Suppressor macrophage treated with lipopolysaccharide for 4 hours (primary cell): ENCODE results near the gene FICD.

ENCODE experiments used
- DNase-seq: peaks from one replicate; pipeline ENCODE4 v3.0.0-alpha.2; 2020

The FICD gene

DNA sequence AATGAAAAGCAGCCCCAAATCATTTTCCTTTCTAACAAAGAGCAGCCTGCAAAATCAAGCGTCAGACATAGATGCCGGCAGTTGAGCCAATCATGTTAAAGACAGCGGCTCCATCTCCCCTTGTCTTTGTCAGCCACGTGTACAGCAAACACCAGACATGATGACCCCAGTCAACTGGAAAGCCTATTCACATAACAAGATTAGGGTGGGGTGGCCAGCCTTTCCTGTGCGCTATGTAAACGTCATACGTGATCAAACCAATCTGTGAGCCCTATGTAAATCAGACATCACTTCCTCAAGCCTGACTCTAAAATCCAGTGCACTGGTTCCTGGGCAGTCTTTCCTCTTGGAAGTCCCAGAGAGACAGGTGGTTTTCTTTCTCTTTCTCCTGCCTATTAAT is 9.9 kb upstream of the FICD start:
- DNase-seq = no peak

DNA sequence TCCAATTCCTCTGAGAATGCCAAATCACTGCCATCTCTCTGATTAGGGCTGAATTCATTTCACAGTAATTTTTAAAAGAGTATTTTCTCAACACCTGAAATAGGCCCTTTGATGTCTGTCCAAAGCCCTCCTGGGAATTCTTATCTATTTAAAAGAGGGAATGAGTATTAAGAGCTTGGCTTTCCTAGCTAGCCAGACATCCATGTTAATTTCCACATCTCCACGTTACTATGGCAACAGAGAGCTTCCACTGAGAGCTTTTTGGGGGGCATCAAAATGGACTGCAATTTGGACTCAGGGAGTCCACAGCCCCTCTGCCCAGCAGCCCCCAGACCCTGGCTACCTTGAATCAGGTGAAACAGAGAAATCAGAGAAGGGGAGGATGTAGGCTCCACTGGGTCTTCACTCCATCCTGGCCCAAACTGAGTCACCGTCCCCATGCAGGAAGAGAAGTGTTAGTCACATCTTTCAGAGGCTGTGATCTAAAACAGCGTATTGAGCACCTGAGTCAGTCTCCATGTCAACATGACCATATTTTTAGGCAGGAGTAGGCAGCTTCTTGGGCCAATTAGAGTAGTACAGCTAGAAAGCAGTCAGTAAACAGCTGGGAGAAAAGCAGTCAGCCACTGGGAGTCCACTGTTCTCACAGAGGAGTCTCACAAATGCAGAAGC is 7.0 kb upstream of the FICD start:
- no peak for DNase-seq

DNA sequence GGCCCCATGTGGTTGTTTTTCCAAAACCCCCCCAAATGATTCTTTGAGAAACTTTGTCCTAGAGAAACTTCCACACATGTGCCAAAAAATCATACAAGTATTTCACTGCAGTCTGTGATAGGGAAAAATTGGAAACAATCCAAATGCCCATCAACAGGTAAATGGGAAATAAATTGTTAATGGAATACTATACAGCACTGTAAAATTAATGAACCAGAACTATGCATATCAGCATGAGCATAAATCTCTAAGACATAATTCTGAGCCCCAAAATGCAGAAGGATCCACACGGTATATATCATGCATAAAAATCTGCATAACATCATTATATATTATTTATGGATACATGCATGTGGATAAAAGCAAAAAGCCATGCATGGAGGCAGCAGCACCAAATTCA is 5.3 kb upstream of the FICD start:
- DNase-seq = no peak

DNA sequence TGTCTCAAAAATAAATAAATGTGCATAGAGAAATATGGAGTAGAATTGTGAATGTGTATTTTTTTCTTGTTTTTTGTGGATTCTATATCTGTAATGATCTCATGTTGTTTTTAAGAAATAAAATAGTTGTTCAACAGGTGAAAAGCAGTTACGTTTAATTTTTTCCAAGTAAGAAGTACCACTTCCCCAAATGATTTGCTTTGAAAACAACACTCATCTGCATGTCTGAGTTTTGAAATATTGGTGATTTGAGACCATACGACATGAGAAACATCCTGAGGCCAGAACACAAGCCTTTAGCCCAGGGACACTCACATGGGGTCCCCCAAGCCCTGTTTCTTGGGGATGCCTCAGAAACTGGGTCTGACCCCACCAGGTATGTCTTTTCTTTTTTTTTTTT is 4.2 kb upstream of the FICD start:
- DNase-seq = no peak

DNA sequence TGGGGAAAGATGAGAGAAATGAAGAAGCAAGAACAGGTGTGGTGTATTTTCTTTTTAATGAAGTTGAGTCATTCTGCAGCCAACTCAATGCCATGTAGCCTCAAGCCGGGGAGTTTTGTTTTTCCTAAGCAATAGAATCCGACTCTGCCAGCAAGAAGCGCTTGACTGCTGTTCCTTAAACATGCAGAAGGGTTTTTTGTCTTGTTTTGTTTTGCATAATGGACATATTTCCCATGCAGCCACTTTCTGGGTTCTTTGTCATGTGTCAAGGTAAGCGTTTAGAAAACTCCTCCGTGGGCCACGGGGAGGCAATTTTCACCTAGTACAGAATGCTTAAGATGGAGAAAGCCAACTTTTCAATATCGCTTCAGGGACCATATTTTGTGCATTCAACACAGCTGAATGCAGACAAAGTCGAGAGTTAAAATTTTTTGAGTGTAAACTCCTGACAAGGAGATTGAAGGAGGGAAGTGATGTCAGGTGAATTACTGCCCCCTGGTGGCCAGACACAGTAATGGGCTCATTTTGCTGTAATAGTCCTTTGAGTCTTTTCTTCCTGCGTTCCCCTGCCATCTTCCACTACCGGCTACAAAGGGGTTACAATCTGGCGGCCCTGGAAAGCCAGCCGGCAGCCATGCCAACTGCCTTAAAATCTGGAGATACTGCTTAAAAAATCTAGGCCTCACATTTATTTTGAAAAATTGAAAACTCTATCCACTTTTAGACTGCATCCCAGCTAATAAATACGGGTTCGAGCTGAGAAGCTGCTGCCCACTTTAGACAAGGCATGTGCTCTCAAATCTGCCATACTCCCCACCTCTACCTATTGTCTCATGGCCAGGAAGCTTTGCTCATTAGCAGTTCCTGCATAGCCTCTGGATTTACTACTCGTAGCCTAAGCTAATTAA is 3.2 kb upstream of the FICD start:
- DNase-seq = peak; percentile 79

DNA sequence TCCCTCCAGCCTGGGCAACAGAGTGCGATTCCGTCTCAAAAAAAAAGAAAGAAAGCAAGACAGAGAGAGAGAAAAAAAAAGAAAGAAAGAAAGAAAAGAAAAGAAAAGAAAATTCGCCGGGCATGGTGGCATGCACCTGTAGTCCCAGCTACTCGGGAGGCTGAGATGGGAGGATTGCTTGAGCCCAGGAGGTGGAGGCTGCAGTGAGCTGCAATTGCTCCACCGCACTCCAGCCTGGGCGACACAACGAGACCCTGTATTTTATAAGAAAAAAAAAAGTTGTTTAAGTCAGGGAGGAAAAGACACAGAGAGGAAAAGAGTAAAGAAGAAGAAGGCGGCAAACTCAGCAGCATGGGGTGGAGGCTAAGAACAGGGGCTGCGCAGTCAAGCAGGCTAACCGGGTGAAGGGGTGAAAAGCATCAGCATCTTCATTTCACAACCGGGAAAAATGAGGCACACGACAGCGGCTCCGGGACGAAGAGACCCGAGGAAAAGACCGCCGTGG is 557 bp upstream of the FICD start:
- DNase-seq = no peak

DNA sequence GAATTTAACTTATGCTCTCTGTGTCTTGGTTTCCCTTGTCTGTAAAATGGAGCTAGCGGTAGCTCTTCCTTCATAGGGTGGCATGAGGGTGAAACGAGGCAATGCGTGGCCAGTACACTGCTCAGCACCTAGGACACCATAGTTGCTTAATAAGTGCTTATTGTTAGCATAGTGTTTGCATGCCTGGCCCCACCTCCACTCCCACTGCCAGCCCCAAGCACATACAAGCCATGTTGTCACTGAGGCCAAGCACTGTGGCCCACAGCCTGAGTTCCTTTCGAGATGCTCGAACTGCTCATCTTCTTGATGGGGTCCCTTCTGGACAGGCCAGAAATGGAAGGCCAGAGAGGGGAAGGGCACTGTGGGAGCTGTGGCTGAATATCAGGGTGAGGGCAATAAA is 839 bp downstream of the FICD start:
- DNase-seq = peak; percentile 17

DNA sequence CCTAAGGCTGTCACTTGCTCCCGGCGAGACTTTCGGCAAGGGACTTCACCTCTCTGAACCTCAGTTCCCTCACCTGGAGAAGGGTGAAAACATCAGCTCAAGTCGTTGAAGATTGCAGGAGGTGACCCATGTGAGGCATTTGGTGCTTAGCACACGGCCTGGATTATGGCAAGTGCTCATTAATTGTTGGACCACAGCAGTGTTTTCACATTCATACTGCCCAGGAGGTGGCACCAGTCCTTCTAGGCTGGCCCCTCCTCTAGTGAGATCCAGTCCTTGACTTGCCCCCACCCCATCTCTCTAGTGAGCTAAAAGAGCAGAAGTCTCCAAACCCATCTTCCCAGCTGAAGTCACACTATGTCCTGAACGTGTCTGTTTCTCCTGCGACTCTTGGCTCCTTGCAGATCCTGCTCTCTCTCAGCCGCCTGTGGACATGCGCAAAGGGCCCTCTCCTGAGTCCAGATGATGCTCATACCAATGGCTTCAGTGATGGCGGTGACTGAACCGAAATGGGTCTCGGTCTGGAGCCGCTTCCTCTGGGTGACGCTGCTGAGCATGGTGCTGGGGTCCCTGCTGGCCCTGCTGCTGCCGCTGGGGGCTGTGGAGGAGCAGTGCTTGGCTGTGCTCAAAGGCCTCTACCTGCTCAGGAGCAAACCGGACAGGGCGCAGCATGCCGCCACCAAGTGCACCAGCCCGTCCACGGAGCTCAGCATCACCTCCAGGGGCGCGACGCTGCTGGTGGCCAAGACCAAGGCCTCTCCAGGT is 1.6 kb downstream of the FICD start:
- no peak for DNase-seq

DNA sequence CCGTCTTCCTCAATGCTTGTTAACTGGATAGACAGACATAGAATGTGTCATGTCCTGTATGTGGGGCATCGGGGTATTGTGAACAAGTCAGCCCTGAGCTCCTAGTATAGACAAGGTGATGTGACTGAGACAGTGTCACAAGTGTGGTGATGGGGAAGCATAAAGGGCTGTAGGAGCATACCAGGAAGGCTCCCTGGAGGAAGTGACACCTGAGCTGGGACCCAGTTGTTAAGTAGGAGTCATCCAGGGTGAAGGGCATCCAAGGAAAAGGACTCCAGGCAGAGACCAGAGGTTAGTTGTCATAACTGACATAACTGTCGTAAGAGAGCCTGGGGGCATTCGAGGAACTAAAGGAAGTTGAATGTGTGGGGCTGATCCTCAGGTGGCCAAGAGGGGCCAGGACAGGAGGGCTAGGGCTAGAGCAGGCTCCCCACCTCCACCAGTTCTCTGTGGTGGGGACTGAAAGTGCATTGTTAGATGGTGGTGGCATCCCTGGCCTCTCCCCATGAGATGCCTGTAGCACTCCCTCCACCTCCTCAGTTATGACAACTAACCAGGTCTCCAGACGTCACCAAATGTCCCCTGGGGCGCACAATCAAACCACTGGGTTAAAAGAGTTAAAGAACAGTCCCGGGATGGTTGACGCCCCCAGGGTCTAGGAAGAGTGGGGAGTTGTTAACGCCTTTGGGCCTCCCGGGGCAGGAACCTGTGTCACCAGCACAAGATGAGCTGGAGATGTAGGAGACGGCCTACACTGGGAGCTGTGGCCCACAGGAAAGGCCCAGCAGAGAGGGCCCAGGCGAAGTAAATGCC is 2.4 kb downstream of the FICD start:
- no peak for DNase-seq

DNA sequence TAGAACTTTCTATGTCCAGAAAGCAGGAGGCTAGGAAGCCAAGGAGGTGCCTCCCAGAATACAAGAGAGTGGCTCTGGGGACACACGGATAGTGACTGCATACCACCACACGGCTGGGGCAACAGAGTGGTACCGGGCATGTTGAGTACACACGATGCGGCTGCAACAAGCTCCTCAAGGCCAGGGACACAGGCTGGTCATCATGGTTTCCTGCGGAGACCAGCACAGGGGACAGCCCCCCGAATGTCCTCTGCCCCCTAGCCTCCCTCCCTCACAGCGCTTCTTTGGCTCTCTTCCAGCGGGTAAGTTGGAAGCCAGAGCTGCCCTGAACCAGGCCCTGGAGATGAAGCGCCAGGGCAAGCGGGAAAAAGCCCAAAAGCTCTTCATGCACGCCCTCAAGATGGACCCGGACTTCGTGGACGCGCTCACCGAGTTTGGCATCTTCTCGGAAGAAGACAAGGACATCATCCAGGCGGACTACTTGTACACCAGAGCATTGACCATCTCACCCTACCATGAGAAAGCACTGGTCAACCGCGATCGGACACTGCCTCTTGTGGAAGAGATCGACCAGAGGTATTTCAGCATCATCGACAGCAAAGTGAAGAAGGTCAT is 3.1 kb downstream of the FICD start:
- no peak for DNase-seq

DNA sequence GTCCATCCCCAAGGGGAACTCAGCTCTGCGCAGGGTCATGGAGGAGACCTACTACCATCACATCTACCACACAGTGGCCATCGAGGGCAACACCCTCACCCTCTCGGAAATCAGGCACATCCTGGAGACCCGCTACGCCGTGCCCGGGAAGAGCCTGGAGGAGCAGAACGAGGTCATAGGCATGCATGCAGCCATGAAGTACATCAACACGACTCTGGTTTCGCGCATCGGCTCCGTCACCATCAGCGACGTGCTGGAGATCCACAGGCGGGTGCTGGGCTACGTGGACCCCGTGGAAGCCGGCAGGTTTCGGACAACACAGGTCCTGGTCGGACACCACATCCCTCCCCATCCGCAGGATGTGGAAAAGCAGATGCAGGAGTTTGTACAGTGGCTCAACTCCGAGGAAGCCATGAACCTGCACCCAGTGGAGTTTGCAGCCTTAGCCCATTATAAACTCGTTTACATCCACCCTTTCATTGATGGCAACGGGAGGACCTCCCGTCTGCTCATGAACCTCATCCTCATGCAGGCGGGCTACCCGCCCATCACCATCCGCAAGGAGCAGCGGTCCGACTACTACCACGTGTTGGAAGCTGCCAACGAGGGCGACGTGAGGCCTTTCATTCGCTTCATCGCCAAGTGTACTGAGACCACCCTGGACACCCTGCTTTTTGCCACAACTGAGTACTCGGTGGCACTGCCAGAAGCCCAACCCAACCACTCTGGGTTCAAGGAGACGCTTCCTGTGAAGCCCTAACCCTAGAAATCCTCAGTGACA is 3.8 kb downstream of the FICD start:
- DNase-seq = no peak

DNA sequence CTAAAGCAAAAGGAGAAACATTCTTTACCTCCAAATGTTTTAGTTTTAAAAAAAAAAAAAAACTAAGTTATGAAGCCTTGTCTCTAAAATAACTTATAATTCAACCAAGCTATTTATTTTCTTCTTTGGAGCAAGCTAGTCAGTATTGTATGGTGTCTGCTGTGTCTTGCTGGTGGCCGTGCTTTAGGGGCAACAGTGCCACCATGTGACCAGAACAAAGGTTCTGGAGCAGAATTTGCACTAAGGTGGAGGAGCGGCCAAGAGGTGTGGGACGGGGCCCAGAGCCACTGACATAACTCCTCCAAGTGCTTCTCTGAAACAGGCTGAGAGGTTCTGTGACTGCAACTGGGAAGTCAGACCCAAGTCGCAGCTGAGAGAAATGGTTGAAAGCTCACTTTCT is 4.5 kb downstream of the FICD start:
- no peak for DNase-seq

DNA sequence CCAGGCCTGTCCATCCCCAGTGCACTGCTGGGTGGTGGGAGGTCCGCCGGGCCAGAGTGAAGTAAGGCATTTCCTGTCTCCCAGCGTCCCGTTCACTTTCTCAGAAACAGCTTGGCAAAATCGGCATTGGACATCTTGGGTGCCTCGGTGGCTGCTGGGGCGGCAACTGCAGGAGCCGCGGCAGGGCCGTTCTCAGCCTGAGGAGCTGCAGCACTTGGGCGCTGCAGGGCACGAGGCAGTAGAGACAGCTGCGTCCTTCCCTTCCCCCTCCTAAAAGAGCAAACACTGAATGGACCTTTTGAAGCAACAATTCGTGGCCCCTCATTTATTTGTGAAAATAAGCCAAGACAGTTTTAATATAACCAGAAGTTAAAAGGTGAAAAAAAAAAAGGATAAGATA is 8.3 kb downstream of the FICD start:
- no peak for DNase-seq

DNA sequence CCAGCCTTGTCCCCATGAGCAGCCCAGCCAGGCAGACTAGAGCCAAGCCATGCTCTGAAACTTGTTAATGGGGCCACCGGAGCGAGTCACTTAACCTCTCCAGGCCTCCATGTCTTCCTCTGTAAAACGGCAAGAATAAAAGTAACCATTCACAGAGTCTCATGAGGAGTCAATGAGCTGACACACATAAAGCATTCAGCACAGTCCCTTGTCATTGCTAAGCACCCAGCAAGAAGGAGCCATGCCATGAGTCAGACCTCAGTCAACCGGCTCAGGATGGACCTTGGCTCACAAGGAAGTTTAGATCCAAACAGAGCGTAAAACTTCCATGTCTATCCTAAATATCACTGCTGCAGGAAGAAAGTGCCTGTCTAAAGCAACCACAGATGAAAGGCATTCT is 10.6 kb downstream of the FICD start:
- DNase-seq = no peak

DNA sequence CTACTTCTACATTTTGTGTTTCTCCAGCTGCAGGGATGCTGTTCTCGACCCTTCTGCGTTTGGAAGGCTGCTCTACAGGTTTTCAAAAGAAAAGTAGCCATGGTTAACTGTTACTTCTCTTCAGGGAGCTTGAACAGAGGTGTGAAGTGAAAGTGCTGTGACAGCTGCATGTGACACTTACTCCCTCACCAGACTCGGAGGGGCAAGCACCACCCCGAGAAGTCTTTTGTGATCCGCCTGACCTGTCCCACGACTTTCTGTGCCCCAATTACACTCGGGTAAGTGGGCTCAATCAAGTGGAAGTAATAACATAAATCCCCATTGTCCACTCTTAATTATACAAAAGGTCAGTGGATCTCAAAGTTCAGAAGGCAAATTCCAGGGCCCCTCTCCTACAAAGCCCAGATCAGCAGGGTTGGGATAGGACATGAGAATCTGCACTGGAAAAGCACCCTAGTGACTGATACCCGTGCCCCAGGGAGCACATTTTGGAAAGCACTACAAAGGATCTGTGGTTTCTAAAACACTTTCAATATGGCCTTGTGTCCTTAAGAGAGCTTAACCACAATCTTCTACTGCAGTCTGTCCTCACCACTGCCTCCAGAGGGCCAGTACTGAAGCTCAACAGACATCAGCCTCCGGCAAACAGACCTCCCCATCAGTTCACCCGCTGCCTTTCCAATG is 11.5 kb downstream of the FICD start:
- no peak for DNase-seq

DNA sequence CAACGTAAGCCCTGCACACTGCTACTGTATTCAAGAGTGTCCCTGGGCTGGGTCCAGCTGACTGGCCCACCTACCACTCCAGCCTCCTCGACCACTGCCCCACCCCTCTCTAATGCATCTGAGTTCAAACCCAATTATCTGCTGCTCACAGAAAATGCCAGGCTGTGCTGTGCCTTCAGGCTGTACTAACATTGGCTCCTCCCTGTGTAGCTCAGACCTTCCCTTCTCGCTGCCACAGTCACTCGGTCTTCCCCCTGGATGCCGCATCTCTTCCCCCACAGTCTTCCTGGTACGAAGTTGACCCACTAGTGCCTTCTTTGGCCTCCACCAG is 12.1 kb downstream of the FICD start:
- no peak for DNase-seq

DNA sequence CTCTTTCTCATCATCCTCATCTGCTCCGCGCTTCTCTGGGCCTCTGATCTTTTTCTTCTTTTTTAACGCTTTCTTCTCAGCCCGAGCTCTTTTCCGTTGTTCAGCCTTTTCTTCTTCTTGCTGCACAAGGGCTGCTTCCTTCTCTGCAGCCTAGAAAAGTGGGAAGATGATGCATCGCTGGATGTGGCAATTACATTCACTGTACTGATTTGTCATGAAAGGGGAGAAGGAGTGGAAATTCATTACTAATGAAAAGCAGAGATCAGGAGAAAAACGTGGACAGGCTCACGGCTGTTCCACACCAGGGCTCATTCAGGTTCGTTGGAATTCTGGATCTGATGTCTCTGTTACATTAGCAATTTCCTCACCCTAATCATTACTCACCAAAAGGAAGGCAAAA is 15.1 kb downstream of the FICD start:
- peak; percentile 7 for DNase-seq

DNA sequence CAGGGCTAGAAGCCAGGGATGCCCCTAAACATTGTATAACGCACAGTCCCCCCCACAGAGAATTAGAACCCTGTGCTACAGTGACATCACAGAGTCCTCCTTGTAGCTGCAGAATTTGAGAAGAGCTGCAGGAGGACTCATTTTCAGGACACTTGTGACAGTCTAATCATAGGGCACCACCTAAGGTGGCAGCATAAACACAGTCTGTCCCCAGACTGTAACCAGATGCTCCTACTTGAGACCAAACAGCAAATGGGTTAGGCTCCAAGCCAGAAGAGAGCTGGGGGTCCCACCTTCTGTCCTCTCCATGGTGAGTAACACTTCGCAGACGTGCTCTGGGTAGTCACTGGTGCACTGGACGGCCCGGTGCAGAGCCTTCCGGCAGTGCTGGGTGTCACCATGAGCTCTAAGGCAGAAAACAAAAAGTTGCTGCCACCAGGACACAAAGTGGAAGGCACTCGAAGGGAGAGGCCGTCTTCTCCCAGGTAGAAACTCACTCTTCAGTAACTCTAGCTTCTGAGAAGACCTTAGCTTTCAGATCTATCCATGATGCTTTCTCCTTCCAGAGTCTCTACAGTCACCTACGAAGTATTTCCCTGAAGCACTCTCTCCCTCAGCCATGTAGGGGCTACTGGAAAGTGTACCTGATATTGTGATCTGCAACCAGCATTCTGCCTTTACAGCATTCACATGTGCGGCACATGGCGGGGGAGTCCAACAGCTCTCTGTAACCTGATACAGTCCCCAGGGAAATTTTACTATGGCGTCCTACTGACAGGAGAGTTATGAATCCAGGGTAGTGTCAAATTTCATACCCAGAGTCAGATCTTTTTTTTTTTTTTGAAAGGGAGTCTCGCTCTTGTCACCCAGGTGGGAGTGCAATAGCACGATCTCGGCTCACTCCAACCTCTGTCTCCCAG is 17.1 kb downstream of the FICD start:
- no peak for DNase-seq

DNA sequence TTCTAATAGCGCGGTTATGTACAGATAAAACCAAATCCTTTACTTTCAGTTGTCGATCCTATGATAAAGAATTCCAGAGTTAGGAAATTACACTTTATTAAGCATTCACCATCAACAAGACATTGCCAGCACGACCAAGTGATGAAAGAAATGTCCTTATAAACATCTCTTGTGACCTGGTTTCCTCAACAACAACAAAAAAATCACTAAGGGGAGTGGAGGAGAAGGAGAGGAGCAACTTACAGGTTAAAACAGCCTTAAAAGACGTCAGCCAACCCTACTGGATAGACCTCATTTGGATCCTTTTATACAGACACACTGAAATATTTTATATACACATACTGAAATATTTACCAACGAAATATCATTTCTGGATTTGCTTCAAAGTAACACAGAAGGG is 23.1 kb downstream of the FICD start:
- DNase-seq = no peak
